Thoracic aorta (tissue), 2 donors: Measurements from ENCODE around the gene LRMDA. TPM values are rescaled to one million over a fixed set of nuclear protein-coding genes. Genes with fewer than 3 reads are reported as not detected.

ENCODE experiments used
- ATAC-seq: fragments of 150-250 bp; one replicate; pipeline ENCODE4 v1.8.0; 2017; ENCODE audit warnings: low read depth; ENCODE audit not compliant: insufficient number of reproducible peaks, low FRiP score
- DNase-seq: peaks from one replicate; pipeline ENCODE4 v3.0.0-alpha.2; 2020; ENCODE audit warnings: low spot score
- H3K27ac ChIP-seq, 2 donors: fragments of 200-600 bp; sonication (generic); 1 replicate in 1 of 2; 2 replicates in 1 of 2; pipeline ENCODE4 v1.5.1; 2016; ENCODE audit warnings: mild to moderate bottlenecking in 2 of 2, moderate library complexity in 2 of 2
- H3K27me3 ChIP-seq: fragments of 200-600 bp; sonication (generic); replicated peaks from 2 replicates; pipeline ENCODE4 v1.6.0; 2016; ENCODE audit warnings: mild to moderate bottlenecking; ENCODE audit not compliant: insufficient read depth
- H3K36me3 ChIP-seq: fragments of 200-600 bp; sonication (generic); one replicate; pipeline ENCODE4 v1.5.1; 2016
- H3K4me1 ChIP-seq, 2 donors: fragments of 200-600 bp; sonication (generic); 1 replicate in 1 of 2; 2 replicates in 1 of 2; pipeline versions ENCODE4 v1.5.1 to v1.6.0; 2016; ENCODE audit warnings: low read depth in 2 of 2, mild to moderate bottlenecking in 1 of 2; ENCODE audit not compliant: control insufficient read depth in 1 of 2
- H3K4me3 ChIP-seq: fragments of 200-600 bp; sonication (generic); 2 replicates; pipeline ENCODE4 v1.5.1; 2016; ENCODE audit warnings: mild to moderate bottlenecking
- H3K9me3 ChIP-seq: fragments of 200-600 bp; sonication (generic); 2 replicates; pipeline ENCODE4 v1.5.1; 2016
- total RNA-seq, 2 donors: library from RNA; depleted of rRNA; stranded (reverse); fragments of >200 nt; gene quantifications; one replicate each; pipeline versions ENCODE4 v1.1.0 to v1.2.3, GENCODE V29; 2016
- TF ChIP-seq, protein P1 (sequence below): fragments of 200-600 bp; sonication (generic); IDR thresholded peaks from one replicate; pipeline ENCODE4 v1.5.1; 2019; ENCODE audit warnings: antibody characterized with exemption

LRMDA gene
- total RNA-seq, 2 donors from 2014 or later: 8.3 to 36.6 TPM

DNA sequence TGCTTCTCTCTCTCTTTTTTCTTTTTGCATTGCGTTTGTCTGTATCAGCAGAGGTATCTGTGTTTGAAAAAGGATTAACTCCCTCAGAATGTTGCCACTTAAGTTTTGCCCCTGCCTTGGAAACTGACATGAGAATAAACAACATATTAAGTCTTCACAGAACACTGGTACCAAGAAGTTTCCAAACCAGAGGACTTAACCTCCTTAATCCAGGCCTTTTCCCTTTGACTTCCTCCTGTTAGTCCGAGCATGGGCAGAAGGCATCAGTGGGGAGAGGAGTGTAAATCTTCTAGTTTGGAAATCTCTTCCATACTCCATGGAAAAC lies 681.4 kb downstream of the LRMDA start:
- ATAC-seq (no peak), DNase-seq (no peak)
- H3K9me3 ChIP-seq: no peaks in the 10 kb centered on the region
- no peak overlapping the region for H3K27ac ChIP-seq
- TF ChIP-seq, protein P1, sequence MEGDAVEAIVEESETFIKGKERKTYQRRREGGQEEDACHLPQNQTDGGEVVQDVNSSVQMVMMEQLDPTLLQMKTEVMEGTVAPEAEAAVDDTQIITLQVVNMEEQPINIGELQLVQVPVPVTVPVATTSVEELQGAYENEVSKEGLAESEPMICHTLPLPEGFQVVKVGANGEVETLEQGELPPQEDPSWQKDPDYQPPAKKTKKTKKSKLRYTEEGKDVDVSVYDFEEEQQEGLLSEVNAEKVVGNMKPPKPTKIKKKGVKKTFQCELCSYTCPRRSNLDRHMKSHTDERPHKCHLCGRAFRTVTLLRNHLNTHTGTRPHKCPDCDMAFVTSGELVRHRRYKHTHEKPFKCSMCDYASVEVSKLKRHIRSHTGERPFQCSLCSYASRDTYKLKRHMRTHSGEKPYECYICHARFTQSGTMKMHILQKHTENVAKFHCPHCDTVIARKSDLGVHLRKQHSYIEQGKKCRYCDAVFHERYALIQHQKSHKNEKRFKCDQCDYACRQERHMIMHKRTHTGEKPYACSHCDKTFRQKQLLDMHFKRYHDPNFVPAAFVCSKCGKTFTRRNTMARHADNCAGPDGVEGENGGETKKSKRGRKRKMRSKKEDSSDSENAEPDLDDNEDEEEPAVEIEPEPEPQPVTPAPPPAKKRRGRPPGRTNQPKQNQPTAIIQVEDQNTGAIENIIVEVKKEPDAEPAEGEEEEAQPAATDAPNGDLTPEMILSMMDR: no peak
- no peaks in the 10 kb centered on the region for H3K27me3 ChIP-seq
- H3K36me3 ChIP-seq: no peaks in the 10 kb centered on the region
- peaks cover 7 to 23% of the 10 kb centered on the region in 2 donors for H3K4me1 ChIP-seq
- H3K4me3 ChIP-seq: no peak overlapping the region

DNA sequence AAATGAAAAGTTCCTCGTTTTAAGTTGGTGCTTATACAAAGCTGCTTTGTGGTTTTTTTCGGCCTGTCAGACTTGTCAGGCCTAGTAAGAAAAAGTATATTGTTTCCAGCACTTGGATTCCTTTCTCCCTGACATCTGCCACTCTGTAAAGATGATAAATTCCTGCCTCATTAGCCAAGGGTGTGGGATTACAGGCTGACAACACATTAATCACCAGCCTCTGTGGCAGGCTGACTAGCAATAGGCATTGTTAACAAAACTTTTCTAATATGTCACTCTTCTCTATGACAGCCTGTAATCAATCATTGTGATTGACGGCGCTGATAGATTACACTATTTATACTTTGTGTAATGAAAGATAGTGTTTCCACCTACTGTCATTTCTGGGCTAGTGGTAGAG lies 682.5 kb downstream of the LRMDA start:
- Histone ChIP-seq H3K9me3 (no peaks in the 10 kb centered on the region), H3K4me3 (no peak overlapping the region), H3K27me3 (no peaks in the 10 kb centered on the region), H3K4me1 (peaks cover 7 to 25% of the 10 kb centered on the region in 2 donors), H3K27ac (no peak overlapping the region), H3K36me3 (no peaks in the 10 kb centered on the region)
- TF ChIP-seq, protein P1: no peak
- DNase-seq (no peak), ATAC-seq (no peak)

DNA sequence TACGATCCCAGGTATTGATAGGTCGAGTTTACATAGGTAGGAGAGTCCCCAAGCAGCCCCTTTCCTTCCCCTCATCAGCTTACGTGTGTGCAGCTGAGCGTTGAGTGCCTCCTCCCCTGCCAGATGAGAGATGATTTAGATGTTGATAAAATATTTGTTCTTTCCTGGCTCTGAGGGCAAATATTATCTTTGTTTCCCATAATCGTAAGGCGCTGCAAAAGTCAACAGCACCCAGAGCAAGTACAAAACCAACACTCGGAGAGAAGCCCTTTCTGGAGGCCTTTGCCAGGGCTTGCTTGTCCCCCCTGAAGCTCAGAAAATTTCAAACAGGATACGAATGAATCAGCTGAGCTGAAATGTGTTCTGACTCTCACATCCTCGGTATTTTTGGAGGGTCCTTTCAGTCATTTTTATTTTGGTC lies 683.2 kb downstream of the LRMDA start:
- Histone ChIP-seq H3K27me3 (no peaks in the 10 kb centered on the region), H3K36me3 (no peaks in the 10 kb centered on the region), H3K9me3 (no peaks in the 10 kb centered on the region), H3K27ac (peak overlapping the region in 1 of 2 donors; percentile 16), H3K4me1 (peaks cover 7 to 31% of the 10 kb centered on the region in 2 donors), H3K4me3 (no peak overlapping the region)
- TF ChIP-seq, protein P1: no peak
- no peak for ATAC-seq
- no peak for DNase-seq

DNA sequence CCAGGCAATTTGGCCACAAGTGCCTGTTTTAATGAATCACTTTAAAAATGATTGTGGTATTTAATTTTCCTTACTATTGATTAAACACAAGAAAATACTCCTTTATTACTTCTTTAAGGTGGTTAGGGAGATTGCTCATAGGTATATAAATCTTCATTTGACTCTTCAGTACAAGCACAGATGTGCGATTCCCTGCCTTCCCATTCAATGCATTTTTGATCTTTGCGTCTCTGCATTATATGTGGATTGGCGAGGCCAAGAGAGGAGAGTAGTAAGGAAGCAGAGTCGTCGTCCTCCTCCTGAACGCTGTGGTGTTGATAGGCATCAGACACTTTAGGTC lies 683.7 kb downstream of the LRMDA start:
- Histone ChIP-seq H3K4me1 (peaks cover 7 to 36% of the 10 kb centered on the region in 2 donors), H3K27ac (peak overlapping the region in 1 of 2 donors; percentile 16), H3K4me3 (no peak overlapping the region), H3K9me3 (no peaks in the 10 kb centered on the region), H3K36me3 (no peaks in the 10 kb centered on the region), H3K27me3 (no peaks in the 10 kb centered on the region)
- no peak for ATAC-seq
- TF ChIP-seq, protein P1: no peak
- DNase-seq: no peak

DNA sequence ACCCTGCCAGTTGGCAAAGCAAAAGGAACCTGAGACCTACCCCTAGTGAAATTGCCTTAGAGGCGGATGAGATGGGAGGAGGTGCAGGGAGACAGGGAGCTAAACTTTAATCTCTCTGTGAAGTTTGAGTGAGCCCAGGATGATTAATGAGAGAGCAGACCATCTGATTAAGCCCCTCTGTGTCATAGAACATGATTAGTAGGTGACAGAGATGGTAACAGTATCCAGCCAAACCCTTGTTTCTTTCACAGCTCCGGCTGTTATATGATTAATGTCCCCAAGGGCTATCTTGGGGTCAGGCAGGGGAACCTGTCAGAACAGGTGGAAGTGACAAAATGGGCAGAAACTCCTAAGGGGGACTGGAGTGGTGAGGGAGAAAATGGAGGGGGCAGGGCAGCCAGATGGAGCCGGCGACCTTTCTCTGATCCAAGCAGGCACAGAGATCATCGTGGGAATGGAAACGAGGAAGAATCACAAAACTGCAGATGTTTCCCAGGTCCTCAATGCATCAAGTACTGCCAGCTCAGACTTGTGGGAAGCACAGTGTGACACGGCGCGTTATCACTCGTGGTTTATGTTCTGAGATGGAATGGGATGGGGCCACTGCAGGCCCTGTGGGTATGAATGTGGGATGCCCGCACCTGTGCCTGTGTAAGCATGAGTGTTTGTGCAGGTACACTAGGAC lies 684.2 kb downstream of the LRMDA start:
- Histone ChIP-seq H3K4me1 (peaks cover 7 to 36% of the 10 kb centered on the region in 2 donors), H3K4me3 (no peak overlapping the region), H3K27ac (no peak overlapping the region), H3K27me3 (no peaks in the 10 kb centered on the region), H3K36me3 (no peaks in the 10 kb centered on the region), H3K9me3 (no peaks in the 10 kb centered on the region)
- TF ChIP-seq, protein P1: no peak
- DNase-seq (no peak), ATAC-seq (no peak)
